WTC11 (cell line): ENCODE results near the gene ZNF730. TPM values are rescaled to one million over a fixed set of nuclear protein-coding genes. Genes with fewer than 3 reads are reported as not detected.
"Not testable (repeated sequence)": the region's sequence is repeated elsewhere in the genome, so short reads cannot be mapped to it uniquely, and the experiment has no call there.

Experiments
- ATAC-seq: fragments of 200-7000 bp; cut with Tn5 transposase; 2 replicates; pipeline ENCODE4 v1.10.0; 2021; ENCODE audit warnings: mild to moderate bottlenecking, moderate library complexity
- CTCF ChIA-PET: fragments of 300-600 bp; sonication (Branson Sonifier 250); formaldehyde crosslinking; loops from one replicate; lab custom pipeline; 2021; ENCODE audit warnings: antibody characterized with exemption; lab: Charles Lee
- POLR2A ChIA-PET: fragments of 350-600 bp; sonication (Branson Sonifier 250); formaldehyde crosslinking; loops from one replicate; lab custom pipeline; 2021; ENCODE audit warnings: antibody characterized with exemption; lab: Charles Lee
- DNase-seq: peaks from one replicate; pipeline ENCODE4 v3.0.0; 2021; ENCODE audit warnings: low spot score
- H3K27ac Mint-ChIP-seq: 2 replicates; pipeline ENCODE4 v1.8.0; 2021; ENCODE audit warnings: mixed read lengths
- H3K27me3 Mint-ChIP-seq: 2 replicates; pipeline ENCODE4 v1.8.0; 2021; ENCODE audit warnings: low read depth, mild to moderate bottlenecking, moderate library complexity, mixed read lengths
- H3K36me3 Mint-ChIP-seq: 2 replicates; pipeline ENCODE4 v1.8.0; 2021; ENCODE audit warnings: mixed read lengths
- H3K4me1 Mint-ChIP-seq: 2 replicates; pipeline ENCODE4 v1.8.0; 2022; ENCODE audit warnings: mixed read lengths
- H3K4me3 Mint-ChIP-seq: 2 replicates; pipeline ENCODE4 v1.8.0; 2021; ENCODE audit warnings: mild to moderate bottlenecking, moderate library complexity, mixed read lengths
- H3K9me3 Mint-ChIP-seq: 2 replicates; pipeline ENCODE4 v1.8.0; 2021; ENCODE audit warnings: mixed read lengths
- ATF1 ChIP-seq: sonication (generic); formaldehyde crosslinking; IDR thresholded peaks from 2 replicates; pipeline ENCODE4 v1.8.1; 2023; ENCODE audit warnings: mild to moderate bottlenecking, moderate library complexity, missing genetic modification reagents
- CREB1 ChIP-seq: sonication (generic); formaldehyde crosslinking; IDR thresholded peaks from 2 replicates; pipeline ENCODE4 v1.8.0; 2023; ENCODE audit warnings: mild to moderate bottlenecking, missing genetic modification reagents
- CREM ChIP-seq: sonication (generic); formaldehyde crosslinking; IDR thresholded peaks from 2 replicates; pipeline ENCODE4 v1.8.1; 2022; ENCODE audit warnings: mild to moderate bottlenecking, missing genetic modification reagents, moderate library complexity
- FOXJ3 ChIP-seq: sonication (generic); formaldehyde crosslinking; IDR thresholded peaks from 2 replicates; pipeline ENCODE4 v1.9.0; 2021; ENCODE audit warnings: missing genetic modification reagents, mild to moderate bottlenecking, borderline replicate concordance
- FOXK1 ChIP-seq: sonication (generic); formaldehyde crosslinking; IDR thresholded peaks from 2 replicates; pipeline ENCODE4 v1.8.0; 2022; ENCODE audit warnings: mild to moderate bottlenecking, moderate library complexity, missing genetic modification reagents
- GABPB1 ChIP-seq: sonication (generic); formaldehyde crosslinking; IDR thresholded peaks from 2 replicates; pipeline ENCODE4 v1.8.1; 2023; ENCODE audit warnings: mild to moderate bottlenecking, missing genetic modification reagents
- MXD4 ChIP-seq: fragments of 250-450 bp; sonication (Bioruptor Pico); IDR thresholded peaks from 2 replicates; pipeline ENCODE4 v1.8.0; 2021; ENCODE audit warnings: mild to moderate bottlenecking, moderate library complexity, borderline replicate concordance
- NR3C1 ChIP-seq: sonication (generic); formaldehyde crosslinking; conservative IDR thresholded peaks from 2 replicates; pipeline ENCODE4 v1.8.1; 2023; ENCODE audit warnings: low read depth, mild to moderate bottlenecking, missing genetic modification reagents
- OVOL2 ChIP-seq: fragments of 250-450 bp; sonication (Bioruptor Pico); IDR thresholded peaks from 2 replicates; pipeline ENCODE4 v1.9.0; 2021; ENCODE audit warnings: mild to moderate bottlenecking, borderline replicate concordance
- PRRX2 ChIP-seq: fragments of 250-450 bp; sonication (Bioruptor Pico); IDR thresholded peaks from 2 replicates; pipeline ENCODE4 v1.8.0; 2021; ENCODE audit warnings: mild to moderate bottlenecking
- RELA ChIP-seq: sonication (generic); formaldehyde crosslinking; IDR thresholded peaks from 2 replicates; pipeline ENCODE4 v1.8.1; 2022; ENCODE audit warnings: missing genetic modification reagents, mild to moderate bottlenecking, borderline replicate concordance
- ZNF263 ChIP-seq: sonication (generic); formaldehyde crosslinking; IDR thresholded peaks from 2 replicates; pipeline ENCODE4 v1.8.1; 2022; ENCODE audit warnings: low read depth, mild to moderate bottlenecking, moderate library complexity, missing genetic modification reagents
- ZNF671 ChIP-seq: fragments of 250-450 bp; sonication (Bioruptor Pico); IDR thresholded peaks from 2 replicates; pipeline ENCODE4 v1.8.0; 2021; ENCODE audit warnings: mild to moderate bottlenecking
- total RNA-seq: library from RNA; stranded (reverse); gene quantifications from 3 replicates; pipeline ENCODE4 v1.2.3, GENCODE V29; 2021
- TF ChIP-seq, protein P1 (sequence below): sonication (generic); formaldehyde crosslinking; IDR thresholded peaks from 2 replicates; pipeline ENCODE4 v1.8.1; 2022; ENCODE audit warnings: low read depth, missing genetic modification reagents, borderline replicate concordance
- TF ChIP-seq, protein P2 (sequence below): fragments of 250-450 bp; sonication (Bioruptor Pico); IDR thresholded peaks from 2 replicates; pipeline ENCODE4 v1.9.0; 2021; ENCODE audit warnings: mild to moderate bottlenecking
- TF ChIP-seq, protein P3 (sequence below): sonication (generic); formaldehyde crosslinking; conservative IDR thresholded peaks from 2 replicates; pipeline ENCODE4 v1.8.1; 2022; ENCODE audit warnings: mild to moderate bottlenecking, missing genetic modification reagents
- TF ChIP-seq, protein P4 (sequence below): fragments of 250-450 bp; sonication (Bioruptor Pico); IDR thresholded peaks from 2 replicates; pipeline ENCODE4 v1.9.0; 2021; ENCODE audit warnings: mild to moderate bottlenecking
- TF ChIP-seq, protein P5 (sequence below): sonication (generic); formaldehyde crosslinking; IDR thresholded peaks from 2 replicates; pipeline ENCODE4 v1.8.0; 2023; ENCODE audit warnings: missing genetic modification reagents, mild to moderate bottlenecking, borderline replicate concordance

The ZNF730 gene
- total RNA-seq, 1 experiment from 2014 or later, result 38.0 TPM

DNA sequence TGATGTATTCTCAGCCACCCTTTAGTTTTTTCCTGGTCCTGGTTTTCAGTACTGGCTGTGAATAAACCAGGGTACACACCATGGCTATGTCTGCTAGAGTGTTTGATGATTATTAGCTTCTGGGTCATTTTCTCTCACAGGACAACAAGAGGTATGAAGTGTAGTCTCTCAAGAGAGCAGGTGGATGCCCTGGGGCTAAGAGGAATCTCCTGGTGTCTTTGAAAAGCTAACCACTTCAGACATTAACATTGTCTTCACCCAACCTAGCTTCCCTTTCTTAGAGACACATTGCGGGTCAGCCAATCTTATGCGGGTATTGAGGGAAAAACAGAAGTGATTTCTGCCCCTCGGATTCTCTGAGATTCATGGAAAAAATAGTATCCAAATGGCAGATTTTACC lies 1.6 kb downstream of the ZNF730 start:
- peaks cover 37% of the 10 kb centered on the region for H3K36me3 Mint-ChIP-seq
- peak overlapping the region; percentile 83 for H3K27ac Mint-ChIP-seq
- ChIA-PET POLR2A (interaction anchor here (0.6 to 1.5 kb wide), 4 partner anchors 41 to 156 kb away, joined by 3 to 5 read pairs (median 4); partner anchors contain the start of gene ZNF724), CTCF (no interaction called here)
- ATAC-seq, result peak; percentile 22
- peaks cover 24% of the 10 kb centered on the region for H3K4me1 Mint-ChIP-seq
- H3K27me3 Mint-ChIP-seq, result no peaks in the 10 kb centered on the region
- peaks cover 13% of the 10 kb centered on the region for H3K9me3 Mint-ChIP-seq
- no peak for TF ChIP-seq CREM (CRISPR knock-in tag)
- no peak for TF ChIP-seq OVOL2 (CRISPR knock-in tag)
- TF ChIP-seq PRRX2, result no peak
- TF ChIP-seq ZNF263, result no peak
- TF ChIP-seq, protein P1, sequence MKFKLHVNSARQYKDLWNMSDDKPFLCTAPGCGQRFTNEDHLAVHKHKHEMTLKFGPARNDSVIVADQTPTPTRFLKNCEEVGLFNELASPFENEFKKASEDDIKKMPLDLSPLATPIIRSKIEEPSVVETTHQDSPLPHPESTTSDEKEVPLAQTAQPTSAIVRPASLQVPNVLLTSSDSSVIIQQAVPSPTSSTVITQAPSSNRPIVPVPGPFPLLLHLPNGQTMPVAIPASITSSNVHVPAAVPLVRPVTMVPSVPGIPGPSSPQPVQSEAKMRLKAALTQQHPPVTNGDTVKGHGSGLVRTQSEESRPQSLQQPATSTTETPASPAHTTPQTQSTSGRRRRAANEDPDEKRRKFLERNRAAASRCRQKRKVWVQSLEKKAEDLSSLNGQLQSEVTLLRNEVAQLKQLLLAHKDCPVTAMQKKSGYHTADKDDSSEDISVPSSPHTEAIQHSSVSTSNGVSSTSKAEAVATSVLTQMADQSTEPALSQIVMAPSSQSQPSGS (CRISPR knock-in tag), result no peak
- TF ChIP-seq RELA (CRISPR knock-in tag), result no peak
- no peak for TF ChIP-seq ZNF671 (CRISPR knock-in tag)
- no peak for TF ChIP-seq MXD4 (CRISPR knock-in tag)
- no peak for TF ChIP-seq NR3C1 (CRISPR knock-in tag)
- no peak for TF ChIP-seq CREB1 (CRISPR knock-in tag)
- TF ChIP-seq, protein P2, sequence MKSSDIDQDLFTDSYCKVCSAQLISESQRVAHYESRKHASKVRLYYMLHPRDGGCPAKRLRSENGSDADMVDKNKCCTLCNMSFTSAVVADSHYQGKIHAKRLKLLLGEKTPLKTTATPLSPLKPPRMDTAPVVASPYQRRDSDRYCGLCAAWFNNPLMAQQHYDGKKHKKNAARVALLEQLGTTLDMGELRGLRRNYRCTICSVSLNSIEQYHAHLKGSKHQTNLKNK (CRISPR knock-in tag), result no peak; the same call in 1 of the 2 replicates
- TF ChIP-seq, protein P3, sequence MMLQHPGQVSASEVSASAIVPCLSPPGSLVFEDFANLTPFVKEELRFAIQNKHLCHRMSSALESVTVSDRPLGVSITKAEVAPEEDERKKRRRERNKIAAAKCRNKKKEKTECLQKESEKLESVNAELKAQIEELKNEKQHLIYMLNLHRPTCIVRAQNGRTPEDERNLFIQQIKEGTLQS (CRISPR knock-in tag), result no peak
- TF ChIP-seq GABPB1 (CRISPR knock-in tag), result no peak
- TF ChIP-seq, protein P4, sequence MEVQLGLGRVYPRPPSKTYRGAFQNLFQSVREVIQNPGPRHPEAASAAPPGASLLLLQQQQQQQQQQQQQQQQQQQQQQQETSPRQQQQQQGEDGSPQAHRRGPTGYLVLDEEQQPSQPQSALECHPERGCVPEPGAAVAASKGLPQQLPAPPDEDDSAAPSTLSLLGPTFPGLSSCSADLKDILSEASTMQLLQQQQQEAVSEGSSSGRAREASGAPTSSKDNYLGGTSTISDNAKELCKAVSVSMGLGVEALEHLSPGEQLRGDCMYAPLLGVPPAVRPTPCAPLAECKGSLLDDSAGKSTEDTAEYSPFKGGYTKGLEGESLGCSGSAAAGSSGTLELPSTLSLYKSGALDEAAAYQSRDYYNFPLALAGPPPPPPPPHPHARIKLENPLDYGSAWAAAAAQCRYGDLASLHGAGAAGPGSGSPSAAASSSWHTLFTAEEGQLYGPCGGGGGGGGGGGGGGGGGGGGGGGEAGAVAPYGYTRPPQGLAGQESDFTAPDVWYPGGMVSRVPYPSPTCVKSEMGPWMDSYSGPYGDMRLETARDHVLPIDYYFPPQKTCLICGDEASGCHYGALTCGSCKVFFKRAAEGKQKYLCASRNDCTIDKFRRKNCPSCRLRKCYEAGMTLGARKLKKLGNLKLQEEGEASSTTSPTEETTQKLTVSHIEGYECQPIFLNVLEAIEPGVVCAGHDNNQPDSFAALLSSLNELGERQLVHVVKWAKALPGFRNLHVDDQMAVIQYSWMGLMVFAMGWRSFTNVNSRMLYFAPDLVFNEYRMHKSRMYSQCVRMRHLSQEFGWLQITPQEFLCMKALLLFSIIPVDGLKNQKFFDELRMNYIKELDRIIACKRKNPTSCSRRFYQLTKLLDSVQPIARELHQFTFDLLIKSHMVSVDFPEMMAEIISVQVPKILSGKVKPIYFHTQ (CRISPR knock-in tag), result no peak
- no peak for TF ChIP-seq ATF1 (CRISPR knock-in tag)
- TF ChIP-seq, all 79 proteins: peak for 0
- DNase-seq, result peak; percentile 24
- peak overlapping the region; percentile 90 for H3K4me3 Mint-ChIP-seq

DNA sequence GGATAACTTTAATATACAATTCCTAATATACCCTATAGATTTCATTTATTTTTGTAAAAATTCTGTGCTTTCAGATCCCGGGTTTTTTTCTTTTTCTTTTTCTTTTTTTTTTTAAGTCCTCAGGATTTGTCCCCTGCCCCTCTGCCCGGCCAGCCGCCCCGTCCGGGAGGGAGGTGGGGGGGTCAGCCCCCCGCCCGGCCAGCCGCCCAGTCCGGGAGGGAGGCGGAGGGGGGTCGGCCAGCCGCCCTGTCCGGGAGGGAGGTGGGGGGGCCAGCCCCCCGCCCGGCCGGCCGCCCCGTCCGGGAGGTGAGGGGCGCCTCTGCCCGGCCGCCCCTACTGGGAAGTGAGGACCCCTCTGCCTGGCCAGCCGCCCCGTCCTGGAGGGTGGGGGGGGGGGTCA lies 17.4 kb downstream of the ZNF730 start:
- H3K27me3 Mint-ChIP-seq, H3K4me3 Mint-ChIP-seq, DNase-seq, CTCF ChIA-PET, H3K27ac Mint-ChIP-seq, ATAC-seq, H3K4me1 Mint-ChIP-seq, POLR2A ChIA-PET: not testable (repeated sequence)
- Mint-ChIP-seq H3K36me3 (peaks cover 55% of the 10 kb centered on the region), H3K9me3 (peaks cover 37% of the 10 kb centered on the region)

DNA sequence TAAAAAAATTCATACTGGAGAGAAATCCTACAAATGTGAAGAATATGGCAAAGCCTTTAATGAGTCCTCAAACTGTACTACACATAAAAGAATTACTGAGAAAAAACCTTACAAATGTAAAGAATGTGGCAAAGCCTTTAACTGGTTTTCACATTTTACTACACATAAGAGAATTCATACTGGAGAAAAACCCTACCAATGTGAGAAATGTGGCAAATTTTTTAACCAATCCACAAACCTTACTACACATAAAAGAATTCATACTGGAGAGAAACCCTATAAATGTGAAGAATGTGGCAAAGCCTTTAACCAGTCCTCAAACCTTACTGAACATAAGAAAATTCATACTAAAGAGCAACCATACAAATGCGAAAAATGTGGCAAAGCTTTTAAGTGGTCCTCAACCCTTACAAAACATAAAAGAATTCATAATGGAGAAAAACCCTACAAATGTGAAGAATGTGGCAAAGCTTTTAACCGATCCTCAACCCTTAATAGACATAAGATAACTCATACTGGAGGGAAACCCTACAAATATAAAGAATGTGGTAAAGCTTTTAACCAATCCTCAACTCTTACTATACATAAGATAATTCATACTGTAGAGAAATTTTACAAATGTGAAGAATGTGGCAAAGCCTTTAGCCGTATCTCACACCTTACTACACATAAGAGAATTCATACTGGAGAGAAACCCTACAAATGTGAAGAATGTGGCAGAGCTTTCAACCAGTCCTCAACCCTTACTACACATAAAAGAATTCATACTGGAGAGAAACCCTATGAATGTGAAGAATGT lies 29.0 kb downstream of the ZNF730 start:
- Mint-ChIP-seq H3K4me3 (no peak overlapping the region), H3K27ac (no peak overlapping the region), H3K4me1 (no peaks in the 10 kb centered on the region), H3K27me3 (peaks cover 2% of the 10 kb centered on the region; the same call in 1 of the 2 replicates), H3K9me3 (peaks cover 72% of the 10 kb centered on the region), H3K36me3 (peaks cover 83% of the 10 kb centered on the region)
- ChIA-PET POLR2A (no interaction called here), CTCF (no interaction called here)
- ATAC-seq, result no peak
- DNase-seq, result no peak
- TF ChIP-seq FOXK1 (no peak), FOXJ3 (CRISPR knock-in tag) (no peak)
- TF ChIP-seq, protein P5, sequence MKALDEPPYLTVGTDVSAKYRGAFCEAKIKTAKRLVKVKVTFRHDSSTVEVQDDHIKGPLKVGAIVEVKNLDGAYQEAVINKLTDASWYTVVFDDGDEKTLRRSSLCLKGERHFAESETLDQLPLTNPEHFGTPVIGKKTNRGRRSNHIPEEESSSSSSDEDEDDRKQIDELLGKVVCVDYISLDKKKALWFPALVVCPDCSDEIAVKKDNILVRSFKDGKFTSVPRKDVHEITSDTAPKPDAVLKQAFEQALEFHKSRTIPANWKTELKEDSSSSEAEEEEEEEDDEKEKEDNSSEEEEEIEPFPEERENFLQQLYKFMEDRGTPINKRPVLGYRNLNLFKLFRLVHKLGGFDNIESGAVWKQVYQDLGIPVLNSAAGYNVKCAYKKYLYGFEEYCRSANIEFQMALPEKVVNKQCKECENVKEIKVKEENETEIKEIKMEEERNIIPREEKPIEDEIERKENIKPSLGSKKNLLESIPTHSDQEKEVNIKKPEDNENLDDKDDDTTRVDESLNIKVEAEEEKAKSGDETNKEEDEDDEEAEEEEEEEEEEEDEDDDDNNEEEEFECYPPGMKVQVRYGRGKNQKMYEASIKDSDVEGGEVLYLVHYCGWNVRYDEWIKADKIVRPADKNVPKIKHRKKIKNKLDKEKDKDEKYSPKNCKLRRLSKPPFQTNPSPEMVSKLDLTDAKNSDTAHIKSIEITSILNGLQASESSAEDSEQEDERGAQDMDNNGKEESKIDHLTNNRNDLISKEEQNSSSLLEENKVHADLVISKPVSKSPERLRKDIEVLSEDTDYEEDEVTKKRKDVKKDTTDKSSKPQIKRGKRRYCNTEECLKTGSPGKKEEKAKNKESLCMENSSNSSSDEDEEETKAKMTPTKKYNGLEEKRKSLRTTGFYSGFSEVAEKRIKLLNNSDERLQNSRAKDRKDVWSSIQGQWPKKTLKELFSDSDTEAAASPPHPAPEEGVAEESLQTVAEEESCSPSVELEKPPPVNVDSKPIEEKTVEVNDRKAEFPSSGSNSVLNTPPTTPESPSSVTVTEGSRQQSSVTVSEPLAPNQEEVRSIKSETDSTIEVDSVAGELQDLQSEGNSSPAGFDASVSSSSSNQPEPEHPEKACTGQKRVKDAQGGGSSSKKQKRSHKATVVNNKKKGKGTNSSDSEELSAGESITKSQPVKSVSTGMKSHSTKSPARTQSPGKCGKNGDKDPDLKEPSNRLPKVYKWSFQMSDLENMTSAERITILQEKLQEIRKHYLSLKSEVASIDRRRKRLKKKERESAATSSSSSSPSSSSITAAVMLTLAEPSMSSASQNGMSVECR (CRISPR knock-in tag), result no peak
